Stimulated activated CD4-positive, alpha-beta T cell treated with anti-CD3 and anti-CD28 coated beads, Interleukin-2, amount 100 ng/mL, for 4 hours (primary cell): ENCODE data around the gene POT1.
A peak's percentile ranks its signal among the peaks of the same experiment; 100 is the strongest.
"Not testable (repeated sequence)": the region's sequence is repeated elsewhere in the genome, so short reads cannot be mapped to it uniquely, and the experiment has no call there.

Experiments used
- DNase-seq: peaks from one replicate; pipeline ENCODE4 v3.0.0-alpha.2; 2020; ENCODE audit warnings: low read depth

Gene POT1, protein sequence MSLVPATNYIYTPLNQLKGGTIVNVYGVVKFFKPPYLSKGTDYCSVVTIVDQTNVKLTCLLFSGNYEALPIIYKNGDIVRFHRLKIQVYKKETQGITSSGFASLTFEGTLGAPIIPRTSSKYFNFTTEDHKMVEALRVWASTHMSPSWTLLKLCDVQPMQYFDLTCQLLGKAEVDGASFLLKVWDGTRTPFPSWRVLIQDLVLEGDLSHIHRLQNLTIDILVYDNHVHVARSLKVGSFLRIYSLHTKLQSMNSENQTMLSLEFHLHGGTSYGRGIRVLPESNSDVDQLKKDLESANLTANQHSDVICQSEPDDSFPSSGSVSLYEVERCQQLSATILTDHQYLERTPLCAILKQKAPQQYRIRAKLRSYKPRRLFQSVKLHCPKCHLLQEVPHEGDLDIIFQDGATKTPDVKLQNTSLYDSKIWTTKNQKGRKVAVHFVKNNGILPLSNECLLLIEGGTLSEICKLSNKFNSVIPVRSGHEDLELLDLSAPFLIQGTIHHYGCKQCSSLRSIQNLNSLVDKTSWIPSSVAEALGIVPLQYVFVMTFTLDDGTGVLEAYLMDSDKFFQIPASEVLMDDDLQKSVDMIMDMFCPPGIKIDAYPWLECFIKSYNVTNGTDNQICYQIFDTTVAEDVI

DNA sequence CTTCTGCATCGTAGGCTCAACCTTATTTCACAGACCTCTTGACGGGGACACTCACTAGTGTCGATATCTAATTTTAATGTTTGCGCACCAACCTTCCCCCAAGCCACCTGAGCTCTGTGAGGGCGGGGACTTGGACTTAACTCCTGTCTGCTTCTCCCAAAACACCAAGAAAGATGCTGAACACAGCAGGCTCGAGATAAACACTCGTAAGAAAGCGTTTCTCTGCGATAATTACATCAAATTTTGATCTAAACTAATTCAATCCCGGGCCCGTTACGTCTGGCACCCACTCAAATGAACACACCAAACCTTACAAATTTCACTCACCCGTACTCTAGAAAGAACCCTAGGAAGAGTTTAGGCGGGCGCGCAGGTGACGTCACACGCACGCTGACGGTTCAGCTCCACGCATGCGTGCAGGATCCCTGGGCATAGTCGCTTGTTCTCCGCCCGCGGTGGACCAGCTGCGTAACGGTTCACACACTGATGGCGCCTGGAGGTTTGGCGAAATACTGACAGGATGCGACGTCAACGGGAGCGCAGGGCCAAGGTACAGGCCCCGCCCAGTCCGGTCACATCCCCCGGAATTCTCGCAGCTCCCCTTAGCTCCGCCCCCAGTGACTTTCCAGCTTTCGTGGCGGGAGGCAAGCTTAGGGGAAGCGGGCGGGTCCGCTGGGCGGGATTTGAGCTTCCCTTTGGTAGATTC, at the start of gene POT1:
POT1 (minus strand) TSS at position 359 of the 706 bp plus-strand sequence. CDS start 32,652 bp downstream, outside the sequence.
- peak; percentile 97 for DNase-seq

DNA sequence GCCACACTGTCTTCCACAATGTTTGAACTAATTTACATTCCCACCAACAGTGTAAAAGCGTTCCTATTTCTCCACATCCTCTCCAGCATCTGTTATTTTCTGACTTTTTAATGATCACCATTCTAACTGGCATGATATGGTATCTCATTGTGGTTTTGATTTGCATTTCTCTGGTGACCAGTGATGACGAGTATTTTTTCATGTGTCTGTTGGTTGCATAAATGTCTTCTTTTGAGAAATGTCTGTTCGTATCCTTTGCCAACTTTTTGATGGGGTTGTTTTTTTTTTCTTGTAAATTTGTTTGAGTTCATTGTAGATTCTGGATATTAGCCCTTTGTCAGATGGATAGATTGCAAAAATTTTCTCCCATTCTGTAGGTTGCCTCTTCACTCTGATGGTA, 45.5 kb upstream of the POT1 start:
- DNase-seq, result not testable (repeated sequence)

DNA sequence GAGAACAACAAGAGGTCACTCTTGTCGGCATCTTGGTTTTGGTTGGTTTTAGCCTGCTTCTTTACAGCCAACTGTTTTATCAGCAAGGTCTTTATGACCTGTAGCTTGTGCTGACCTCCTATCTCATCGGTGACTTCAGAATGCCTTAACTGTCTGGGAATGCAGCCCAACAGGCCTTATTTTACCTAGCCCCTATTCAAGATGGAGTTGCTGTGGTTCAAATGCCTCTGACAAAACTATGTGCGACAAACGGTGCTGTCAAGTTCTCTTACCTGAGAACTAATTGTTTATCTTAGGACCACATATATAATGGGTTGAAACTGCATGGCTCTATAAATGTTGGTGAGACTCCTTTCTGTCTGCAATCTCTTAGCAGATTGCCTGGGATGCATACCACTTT, 35.9 kb upstream of the POT1 start:
- DNase-seq, result no peak

DNA sequence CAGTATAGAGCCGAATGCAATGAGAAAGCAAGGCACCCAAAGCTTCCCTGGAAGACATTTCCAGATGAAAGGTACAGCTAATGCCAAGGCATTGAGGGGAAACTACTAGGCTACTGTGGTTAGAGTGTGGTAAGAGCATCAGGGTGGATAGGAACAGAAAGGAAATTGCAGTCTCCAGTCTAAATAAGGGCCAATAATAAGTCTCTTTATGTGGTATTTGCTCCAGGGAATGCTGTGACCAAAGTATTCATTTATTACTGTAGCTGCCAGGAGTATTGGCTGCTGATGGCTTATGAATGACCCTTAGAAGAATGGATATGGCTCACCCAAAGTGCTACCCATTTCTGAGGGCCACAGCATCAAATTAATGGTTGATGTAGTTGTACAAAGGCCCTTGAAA, 30.1 kb upstream of the POT1 start:
- DNase-seq, result no peak

DNA sequence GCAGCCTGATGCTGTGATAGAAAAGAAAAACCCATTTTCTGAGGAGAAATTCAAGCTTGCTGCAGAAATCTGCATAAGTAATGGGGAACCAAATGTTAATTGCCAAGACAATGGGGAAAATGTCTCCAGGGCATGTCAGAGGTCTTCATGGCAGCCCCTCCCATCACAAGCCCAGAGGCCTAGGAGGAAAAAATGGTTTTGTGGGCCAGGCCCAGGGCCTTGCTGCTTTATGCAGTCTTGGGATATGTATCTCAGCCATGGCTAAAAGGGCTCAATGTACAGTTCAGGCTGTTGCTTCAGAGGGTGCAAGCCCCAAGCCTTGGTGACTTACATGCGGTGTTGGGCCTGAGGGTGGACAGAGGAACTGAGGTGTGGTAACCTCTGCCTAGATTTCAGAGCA, 28.3 kb upstream of the POT1 start:
- not testable (repeated sequence) for DNase-seq

DNA sequence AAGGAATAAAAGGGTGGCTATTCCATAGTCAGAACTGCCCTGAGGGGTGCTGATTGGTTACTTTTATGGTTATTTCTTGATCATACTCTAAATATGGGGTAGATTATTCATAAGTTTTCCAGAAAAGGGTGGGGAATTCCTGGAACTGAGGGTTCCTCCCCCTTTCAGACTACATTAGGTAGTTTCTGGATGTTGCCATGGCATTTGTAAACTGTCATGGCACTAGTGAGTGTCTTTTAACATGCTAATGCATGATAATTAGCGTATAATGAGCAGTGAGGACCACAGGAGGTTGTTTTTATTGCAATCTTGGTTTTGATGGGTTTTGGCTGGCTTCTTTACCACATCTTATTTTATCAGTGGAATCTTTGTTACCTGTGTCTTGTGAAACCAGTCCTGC, 26.5 kb upstream of the POT1 start:
- DNase-seq, result no peak

DNA sequence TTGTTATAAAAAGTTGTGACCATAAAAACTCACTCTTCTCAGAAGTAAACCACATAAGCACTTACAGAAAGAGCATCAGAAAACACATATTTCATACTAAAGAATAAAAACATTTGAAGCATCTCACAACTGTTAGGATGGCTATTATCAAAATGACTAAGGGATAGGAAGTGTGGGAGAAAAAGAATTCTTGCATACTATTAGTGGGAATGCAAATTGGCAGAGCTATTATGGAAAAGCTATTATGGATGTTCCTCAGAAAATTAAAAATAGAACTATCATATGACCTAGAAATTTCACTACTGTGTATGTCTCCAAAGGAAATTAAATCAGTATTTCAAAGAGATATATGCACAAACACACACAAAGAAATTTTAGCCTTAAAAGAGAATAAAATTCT, 25.2 kb upstream of the POT1 start:
- DNase-seq, result no peak

DNA sequence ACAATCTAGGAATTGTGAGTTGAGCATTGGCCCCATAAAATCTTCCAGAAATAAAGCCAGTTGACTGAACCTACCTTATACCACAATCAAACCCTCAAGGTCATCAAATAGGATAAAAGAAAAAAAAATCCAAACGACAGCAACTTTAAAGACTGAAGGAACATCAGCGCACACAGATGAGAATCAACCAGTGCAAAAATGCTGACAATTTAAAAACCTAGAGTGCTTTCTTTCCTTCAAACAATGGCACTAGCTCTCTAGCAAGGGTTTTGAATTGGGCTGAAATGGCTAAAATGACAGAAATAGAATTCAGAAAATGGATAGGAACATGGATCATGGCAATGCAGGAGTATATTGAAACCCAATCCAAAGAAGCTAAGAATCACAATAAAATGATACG, 16.1 kb upstream of the POT1 start:
- no peak for DNase-seq

DNA sequence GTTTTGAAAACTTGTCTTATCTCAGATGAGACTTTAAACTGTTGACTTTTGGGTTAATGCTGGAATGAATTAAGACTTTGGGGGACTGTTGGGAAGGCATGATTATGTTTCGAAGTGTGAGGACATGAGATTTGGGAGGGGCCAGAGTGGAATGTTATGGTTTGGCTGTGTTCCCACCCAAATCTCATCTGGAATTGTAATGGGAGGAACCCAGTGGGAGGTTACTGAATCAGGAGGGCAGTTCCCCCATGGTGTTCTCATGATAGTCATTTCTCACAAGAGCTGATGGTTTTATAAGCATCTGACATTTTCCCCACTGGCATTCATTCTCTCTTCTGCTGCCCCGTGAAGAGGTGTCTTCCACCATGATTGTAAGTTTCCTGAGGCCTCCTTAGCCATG, 13.8 kb upstream of the POT1 start:
- no peak for DNase-seq

DNA sequence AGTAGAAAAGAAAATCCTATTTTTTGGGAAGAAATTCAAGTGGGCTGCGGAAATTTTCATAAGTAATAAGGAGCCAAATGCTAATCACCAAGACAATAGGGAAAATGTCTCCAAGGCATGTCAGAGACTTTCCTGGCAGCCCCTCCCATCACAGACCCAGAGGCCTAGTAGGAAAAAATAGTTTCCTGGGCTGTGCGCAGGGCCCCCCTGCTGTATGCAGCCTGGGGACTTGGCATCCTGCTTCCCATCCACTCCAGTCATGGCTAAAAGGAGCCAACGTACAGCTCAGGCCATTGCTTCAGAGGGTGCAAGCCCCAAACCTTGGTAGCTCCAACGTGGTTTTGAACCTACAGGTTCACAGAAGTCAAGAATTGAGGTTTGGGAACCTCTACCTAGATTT, 12.8 kb upstream of the POT1 start:
- no peak for DNase-seq

DNA sequence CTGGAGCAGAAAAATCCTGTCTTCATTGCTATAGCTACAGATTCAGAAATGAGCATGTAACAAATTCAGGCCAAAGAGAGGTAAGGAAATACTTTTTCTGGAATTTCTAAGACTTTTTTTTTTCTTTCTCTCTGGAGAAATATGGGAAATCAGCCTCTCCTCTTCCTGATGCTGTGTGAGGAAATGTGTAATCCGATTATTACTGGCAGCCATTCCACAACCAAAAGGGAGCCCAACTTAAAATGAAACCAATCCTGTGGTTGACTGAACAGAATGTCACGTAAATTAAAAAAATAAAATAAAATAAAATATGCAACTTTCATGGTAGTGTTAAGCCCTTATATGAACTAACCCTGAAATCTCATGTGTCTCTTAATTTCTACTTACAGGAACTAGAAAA, 10.7 kb upstream of the POT1 start:
- no peak for DNase-seq

DNA sequence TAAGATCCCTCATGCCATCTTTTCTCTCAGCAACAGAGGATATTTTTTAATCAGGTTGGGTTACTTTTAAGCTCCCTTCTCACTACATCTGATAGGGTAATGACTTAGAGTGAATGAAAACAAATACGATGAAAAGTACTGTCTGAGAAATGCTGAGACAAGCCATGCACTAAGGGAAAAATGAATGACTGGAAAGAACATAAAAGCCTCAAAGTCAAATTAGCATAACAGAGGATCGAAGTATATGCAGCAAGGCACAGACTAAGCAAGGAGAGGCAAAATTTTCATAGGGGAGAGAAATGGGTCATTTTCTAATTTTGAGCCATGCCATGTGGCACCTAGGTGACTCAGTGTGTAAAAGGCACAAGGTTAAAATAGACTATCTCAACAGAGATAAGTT, 8.5 kb upstream of the POT1 start:
- no peak for DNase-seq

DNA sequence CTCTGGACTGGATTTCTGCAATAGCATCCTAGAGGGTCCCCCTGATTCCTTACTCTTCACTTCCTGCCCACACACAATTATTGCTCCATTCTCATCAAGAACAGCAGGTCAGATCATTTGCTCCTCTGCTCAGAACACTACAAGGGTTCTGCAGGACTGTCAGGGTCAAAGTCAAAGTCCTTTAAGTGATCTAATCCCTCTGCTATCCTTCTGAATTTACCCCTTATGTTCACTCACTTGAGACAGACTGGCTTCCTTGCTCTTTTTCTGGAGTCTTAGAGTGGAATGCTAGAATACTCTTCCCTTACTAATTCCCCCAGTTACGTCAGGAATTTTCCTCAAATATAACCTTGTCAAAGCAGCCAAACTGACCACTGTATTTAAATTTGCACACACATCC, 7.5 kb upstream of the POT1 start:
- no peak for DNase-seq

DNA sequence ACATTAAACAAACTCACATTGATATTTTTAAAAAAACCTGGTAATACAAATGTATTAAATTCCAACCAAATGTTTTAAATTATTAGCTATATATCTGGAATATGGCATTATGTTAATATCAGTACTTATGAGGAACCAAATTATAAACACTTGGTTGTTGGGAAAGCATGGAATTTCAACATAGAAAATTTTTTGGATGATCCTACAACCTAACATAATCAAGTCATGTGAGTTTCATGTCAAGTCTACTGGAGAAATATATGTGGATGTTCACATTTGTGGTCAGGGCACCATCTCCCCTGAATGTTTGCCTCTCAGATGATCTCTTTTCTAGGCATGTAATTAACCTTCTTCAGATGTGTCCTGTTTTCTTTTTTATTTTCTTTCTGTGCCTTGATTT, 5.2 kb upstream of the POT1 start:
- no peak for DNase-seq

DNA sequence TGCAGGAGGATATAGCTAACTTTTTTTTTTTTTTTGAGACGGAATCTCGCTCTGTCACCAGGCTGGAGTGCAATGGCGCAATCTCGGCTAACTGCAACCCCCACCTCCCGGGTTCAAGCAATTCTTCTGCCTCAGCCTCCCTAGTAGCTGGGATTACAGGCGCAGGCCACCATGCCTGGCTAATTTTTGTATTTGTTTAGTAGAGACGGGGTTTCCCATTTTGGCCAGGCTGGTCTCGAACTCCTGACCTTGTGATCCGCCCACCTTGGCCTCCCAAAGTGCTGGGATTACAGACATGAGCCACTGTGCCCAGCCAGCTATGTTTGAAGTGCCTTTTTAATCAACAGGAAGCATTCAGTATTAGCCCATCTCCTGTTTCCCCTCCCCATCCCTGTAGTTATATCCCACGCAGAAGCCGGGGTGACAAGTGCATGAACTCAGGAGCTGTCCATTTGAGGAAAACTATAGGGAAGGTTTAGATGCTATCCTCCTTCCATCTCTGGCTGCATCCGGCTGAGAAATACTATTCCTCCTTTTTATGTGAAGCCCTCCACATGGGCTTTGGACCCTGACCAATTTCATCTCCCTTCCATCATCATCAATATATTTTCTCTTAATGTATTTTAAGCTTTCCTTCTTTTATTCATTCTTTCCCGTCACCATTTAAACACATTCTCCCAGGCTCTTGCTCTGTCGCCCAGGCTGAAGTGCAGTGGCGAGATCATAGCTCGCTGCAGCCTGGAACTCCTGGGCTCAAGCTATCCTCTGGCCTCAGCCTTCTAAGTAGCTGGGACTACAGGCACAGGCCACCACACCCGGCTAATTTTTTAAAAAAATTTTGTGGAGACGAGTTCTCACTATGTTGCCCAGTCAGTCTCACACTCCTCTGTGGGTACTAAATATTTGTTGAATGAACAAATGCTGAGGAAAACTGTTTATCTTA, 1.3 kb upstream of the POT1 start:
- no peak for DNase-seq

DNA sequence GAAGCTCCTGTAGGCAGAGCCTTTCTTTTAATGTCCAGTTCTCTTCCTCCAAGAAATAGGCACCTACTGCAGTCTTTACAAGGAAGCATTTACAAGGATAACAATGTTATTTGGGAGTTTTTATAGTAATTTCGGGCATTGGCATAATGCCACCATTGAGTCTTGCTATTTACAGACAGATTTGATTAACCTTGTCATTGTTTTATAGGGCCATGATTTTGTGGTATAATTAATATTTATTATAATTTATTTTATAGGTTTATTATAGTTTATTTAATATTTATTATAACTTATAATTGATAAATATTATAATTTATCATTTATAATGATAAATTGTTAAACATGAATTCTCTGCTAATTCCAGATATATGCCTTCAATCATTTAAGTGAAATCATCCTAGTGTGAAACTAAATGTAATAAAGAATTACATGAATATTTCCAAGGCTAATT, 573 bp upstream of the POT1 start:
- no peak for DNase-seq

DNA sequence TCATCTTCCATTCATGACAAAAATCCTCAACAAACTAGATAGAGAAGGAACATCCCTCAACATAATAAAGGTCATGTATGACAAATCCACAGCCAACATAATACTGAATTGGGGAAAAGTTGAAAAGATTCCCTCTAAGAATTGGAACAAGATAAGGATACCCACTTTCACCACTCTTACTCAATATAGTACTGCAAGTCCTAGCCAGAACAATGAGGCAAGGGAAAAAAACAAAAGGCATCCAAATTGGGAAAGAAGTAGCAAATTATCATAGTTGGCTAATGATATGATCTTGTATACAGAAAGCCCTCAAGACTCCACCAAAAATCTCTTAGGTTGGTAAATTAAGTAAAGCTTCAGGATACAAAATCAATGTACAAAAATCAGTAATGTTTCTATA, 4.7 kb downstream of the POT1 start:
- no peak for DNase-seq

DNA sequence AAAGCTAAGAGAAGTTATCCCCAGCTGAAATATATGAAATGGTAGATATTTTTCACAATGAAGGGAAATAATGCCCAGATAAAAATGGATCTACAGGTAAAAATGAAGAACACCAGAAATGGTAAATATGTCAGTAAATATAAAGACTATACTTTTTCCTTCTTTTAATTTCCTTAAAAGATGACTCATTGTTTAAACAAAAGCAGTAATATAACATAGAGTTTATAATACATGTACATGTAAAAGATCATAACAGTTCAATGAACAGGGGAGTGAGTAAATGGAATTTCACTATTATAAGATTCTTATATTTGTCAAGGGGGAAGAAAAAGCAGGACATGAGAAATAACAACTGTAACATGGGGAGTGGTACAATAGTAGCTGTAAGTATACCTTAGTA, 7.4 kb downstream of the POT1 start:
- no peak for DNase-seq

DNA sequence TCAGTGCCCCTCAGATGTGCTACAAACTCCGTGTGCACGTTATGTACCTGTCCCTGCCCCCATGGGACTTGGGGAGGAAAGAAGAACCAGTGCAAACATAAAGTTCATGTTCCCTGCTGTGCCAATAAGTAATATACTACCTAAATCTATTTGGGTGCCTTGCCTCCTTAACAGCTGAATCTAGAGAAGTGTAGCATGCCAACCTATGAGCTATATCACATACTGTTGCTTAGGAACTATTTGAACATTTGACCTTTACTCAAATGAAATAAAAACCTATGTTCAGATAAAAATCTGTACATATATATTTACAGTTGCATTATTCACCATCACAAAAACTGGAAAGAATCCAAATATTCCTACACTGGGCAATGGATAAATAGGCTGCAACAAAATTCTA, 9.8 kb downstream of the POT1 start:
- no peak for DNase-seq

DNA sequence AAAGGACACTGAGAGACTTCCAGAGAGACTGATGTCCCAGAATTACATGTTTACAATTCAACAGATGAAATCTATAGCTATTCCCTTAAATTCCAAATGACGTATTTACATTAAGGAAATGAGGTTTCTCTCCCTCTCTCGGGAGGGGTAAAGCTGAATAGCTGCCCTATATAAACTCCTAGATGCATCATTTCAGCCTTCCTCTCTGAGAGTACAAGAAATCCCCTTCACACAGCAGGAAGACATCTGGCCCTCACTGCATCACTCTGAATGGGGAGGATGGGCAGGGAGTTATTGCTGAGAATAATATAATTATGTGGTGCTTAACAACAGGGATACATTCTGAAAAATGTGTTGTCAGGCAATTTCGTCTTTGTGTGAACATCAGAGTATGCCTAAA, 11.0 kb downstream of the POT1 start:
- no peak for DNase-seq

DNA sequence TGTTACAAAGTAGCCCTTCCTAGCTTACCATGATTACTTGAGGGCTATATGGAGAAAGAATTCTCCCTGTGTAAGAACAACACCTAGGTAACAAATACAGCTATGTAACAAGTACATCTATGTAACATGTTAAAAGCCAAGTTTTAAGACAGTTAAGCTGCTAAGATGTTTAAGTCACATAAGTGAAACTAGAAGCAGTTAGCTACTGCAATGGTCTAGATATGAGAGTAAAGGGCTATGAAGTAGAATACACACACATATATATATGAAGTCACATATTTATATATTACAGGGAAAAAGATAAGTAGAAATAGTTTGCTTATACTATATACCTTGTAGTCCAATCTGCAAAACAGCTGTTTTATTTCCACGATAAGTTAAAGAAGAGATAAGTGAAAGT, 14.4 kb downstream of the POT1 start:
- no peak for DNase-seq

DNA sequence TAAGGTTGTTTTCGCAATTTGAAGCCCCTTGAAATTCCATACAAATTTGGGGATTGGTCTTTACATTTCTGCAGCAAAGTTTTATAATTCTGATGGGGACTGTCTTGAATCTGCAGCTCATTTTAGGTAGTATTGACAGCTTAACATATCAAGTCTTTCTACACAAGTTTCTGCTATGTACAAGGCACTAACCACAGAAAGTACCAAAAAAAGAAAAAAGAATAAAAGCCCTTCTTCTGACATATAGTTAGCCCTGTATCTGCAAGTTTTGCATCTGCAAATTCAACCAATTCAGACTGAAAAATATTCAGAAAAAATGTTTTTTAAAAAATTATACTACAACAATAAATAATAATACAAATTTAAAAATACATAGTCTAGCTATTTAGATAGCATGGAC, 15.3 kb downstream of the POT1 start:
- no peak for DNase-seq
